GM21619 (cell line): ENCODE data around the gene MECR.

Experiments used
- ATAC-seq: cut with Tn5 transposase; IDR thresholded peaks from one replicate; pipeline ENCODE4 v1.9.1; 2021; ENCODE audit not compliant: unreplicated experiment

MECR gene

GRCh38 chr1:29255134-29255666, 24.5 kb upstream of the MECR start:
- no peak for ATAC-seq

- ATAC-seq, result no peak
These were observed 23.6 kb upstream of the MECR start for GRCh38 chr1:29254346-29254745.

GRCh38 chr1:29253180-29253579, 22.4 kb upstream of the MECR start:
- ATAC-seq, result no peak

- ATAC-seq, result no peak
These were observed 20.7 kb upstream of the MECR start for GRCh38 chr1:29251164-29252124.

- ATAC-seq, result no peak
These were observed 19.3 kb upstream of the MECR start for GRCh38 chr1:29249951-29250581.

GRCh38 chr1:29249170-29249691, 18.5 kb upstream of the MECR start:
- ATAC-seq, result no peak

- ATAC-seq, result no peak
These were observed 17.7 kb upstream of the MECR start for GRCh38 chr1:29248409-29248808.

GRCh38 chr1:29247571-29248273, 17.0 kb upstream of the MECR start:
- no peak for ATAC-seq

GRCh38 chr1:29247044-29247443, 16.3 kb upstream of the MECR start:
- no peak for ATAC-seq

GRCh38 chr1:29245876-29246275, 15.1 kb upstream of the MECR start:
- no peak for ATAC-seq

- no peak for ATAC-seq
These were observed 14.5 kb upstream of the MECR start for GRCh38 chr1:29245261-29245660.

- no peak for ATAC-seq
These were observed 13.1 kb upstream of the MECR start for GRCh38 chr1:29243871-29244200.

- ATAC-seq, result no peak
These were observed 12.5 kb upstream of the MECR start for GRCh38 chr1:29243023-29243870.

- no peak for ATAC-seq
These were observed 10.3 kb upstream of the MECR start for GRCh38 chr1:29240986-29241385.

GRCh38 chr1:29240400-29240837, 9.7 kb upstream of the MECR start:
- no peak for ATAC-seq

- ATAC-seq, result no peak
These were observed 8.4 kb upstream of the MECR start for GRCh38 chr1:29239142-29239541.

- no peak for ATAC-seq
These were observed 7.9 kb upstream of the MECR start for GRCh38 chr1:29238620-29239002.

- ATAC-seq, result no peak
These were observed 7.3 kb upstream of the MECR start for GRCh38 chr1:29237852-29238619.

- no peak for ATAC-seq
These were observed 6.5 kb upstream of the MECR start for GRCh38 chr1:29237129-29237821.
